Measurements from ENCODE around the gene PSIP1. TPM values are rescaled to one million over a fixed set of nuclear protein-coding genes. Genes with fewer than 3 reads are reported as not detected.

PSIP1 gene
- 70.5 and 85.3 TPM in 2 replicates for total RNA-seq

GRCh38 chr9:15510789-15511575, at the start of gene PSIP1:
TSS of gene PSIP1 (minus strand) at chr9:15510970. CDS start at chr9:15510188, 782 bp downstream.

GRCh38 chr9:15552636-15553527, 42.1 kb upstream of the PSIP1 start, which contains the start of gene CCDC171:
TSS of gene CCDC171 (plus strand) at chr9:15553043. CDS start at chr9:15564089, 11,046 bp downstream.

GRCh38 chr9:15422372-15423230, 88.2 kb downstream of the PSIP1 start, which contains the start of gene SNAPC3:
TSS of gene SNAPC3 (plus strand) at chr9:15422876. CDS start at chr9:15422880, 4 bp downstream.

Other genes starting within 250 kb of the PSIP1 start
- gene TTC39B, start 203.8 kb downstream of the PSIP1 start, total RNA-seq, result 17.5 and 31.7 TPM in 2 replicates
- gene SNAPC3, start 88.1 kb downstream of the PSIP1 start, total RNA-seq, result 53.9 and 64.2 TPM in 2 replicates
- 3.3 and 4.5 TPM in 2 replicates for gene CCDC171, start 42.1 kb upstream of the PSIP1 start, total RNA-seq

Measured in uterine smooth muscle cell (primary cell).